ENCODE results near the gene SATB1. TPM values are rescaled to one million over a fixed set of nuclear protein-coding genes. Genes with fewer than 3 reads are reported as not detected.

SATB1 gene
- total RNA-seq, 2 donors from 2014 or later, result 36.1 to 50.8 TPM

DNA sequence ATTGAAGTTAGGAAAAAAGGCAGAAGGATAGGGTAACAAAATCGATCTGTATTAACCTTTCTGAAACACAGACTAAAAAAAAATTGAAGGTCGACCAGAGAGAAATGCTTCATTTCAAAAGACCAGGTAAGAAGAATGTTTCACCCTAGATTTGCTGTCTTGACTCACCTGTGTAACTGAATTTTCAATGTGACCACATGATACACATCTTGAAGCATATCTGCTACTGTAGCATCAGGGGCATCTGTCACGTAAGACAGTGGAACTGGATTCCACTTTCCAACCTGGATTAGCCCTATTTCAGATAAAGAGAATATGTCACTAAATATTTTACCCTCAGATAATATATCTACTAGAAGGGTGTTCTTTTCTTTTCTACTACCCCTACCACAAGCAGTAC, 9.3 kb downstream of the SATB1 start:
- DNase-seq (no peak), ATAC-seq (no peak)
- no peaks in the 10 kb centered on the region for H3K27me3 ChIP-seq
- intact Hi-C loops (cut with DNase I), result no loop called here
- H3K4me3 ChIP-seq, result no peak overlapping the region
- H3K4me1 ChIP-seq, result no peaks in the 10 kb centered on the region
- TF ChIP-seq, protein P1, sequence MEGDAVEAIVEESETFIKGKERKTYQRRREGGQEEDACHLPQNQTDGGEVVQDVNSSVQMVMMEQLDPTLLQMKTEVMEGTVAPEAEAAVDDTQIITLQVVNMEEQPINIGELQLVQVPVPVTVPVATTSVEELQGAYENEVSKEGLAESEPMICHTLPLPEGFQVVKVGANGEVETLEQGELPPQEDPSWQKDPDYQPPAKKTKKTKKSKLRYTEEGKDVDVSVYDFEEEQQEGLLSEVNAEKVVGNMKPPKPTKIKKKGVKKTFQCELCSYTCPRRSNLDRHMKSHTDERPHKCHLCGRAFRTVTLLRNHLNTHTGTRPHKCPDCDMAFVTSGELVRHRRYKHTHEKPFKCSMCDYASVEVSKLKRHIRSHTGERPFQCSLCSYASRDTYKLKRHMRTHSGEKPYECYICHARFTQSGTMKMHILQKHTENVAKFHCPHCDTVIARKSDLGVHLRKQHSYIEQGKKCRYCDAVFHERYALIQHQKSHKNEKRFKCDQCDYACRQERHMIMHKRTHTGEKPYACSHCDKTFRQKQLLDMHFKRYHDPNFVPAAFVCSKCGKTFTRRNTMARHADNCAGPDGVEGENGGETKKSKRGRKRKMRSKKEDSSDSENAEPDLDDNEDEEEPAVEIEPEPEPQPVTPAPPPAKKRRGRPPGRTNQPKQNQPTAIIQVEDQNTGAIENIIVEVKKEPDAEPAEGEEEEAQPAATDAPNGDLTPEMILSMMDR (IDR thresholded peaks at IDR 0.05), result no peak
- TF ChIP-seq POLR2A (IDR thresholded peaks at IDR 0.05), result no peak
- H3K36me3 ChIP-seq (replicated peaks in 1 of 2; ENCODE audit: insufficient read depth in 1 of 2, low read depth in 2 of 2), result peaks cover 0 to 10% of the 10 kb centered on the region in 2 donors
- WGBS, 2 donors, result 81 to 93% methylated on average over 3 of the region's 3 CpGs
- H3K27ac ChIP-seq, result no peak overlapping the region
- no peaks in the 10 kb centered on the region for H3K9me3 ChIP-seq

DNA sequence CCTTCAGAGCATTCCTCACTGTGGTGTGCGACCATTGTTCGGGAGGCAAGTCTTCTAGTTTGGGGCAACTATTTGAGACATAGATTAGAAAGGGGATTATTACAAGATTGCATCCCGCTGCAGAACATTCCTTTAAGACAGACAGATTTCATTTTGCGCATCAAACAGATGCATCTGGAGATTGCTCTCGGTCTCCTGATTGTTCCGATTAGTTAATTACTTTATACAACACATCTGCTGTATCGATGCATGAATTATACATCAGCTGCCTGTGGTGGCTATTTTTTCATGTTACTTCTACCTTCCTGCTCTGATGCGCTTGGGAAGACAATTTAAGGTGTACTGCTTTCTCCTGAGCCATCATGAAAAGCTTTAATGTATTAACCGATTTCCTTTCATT, 10.0 kb downstream of the SATB1 start:
- no peak for ATAC-seq
- 96 to 97% methylated on average over 9 of the region's 9 CpGs for WGBS, 2 donors
- Histone ChIP-seq H3K27ac (no peak overlapping the region), H3K4me3 (no peak overlapping the region), H3K36me3 (replicated peaks in 1 of 2; ENCODE audit: insufficient read depth in 1 of 2, low read depth in 2 of 2) (peaks cover 0 to 12% of the 10 kb centered on the region in 2 donors), H3K4me1 (no peaks in the 10 kb centered on the region), H3K27me3 (no peaks in the 10 kb centered on the region), H3K9me3 (no peaks in the 10 kb centered on the region)
- DNase-seq, result no peak
- intact Hi-C loops (cut with DNase I), result no loop called here
- TF ChIP-seq POLR2A (IDR thresholded peaks at IDR 0.05), result no peak
- TF ChIP-seq, protein P1 (IDR thresholded peaks at IDR 0.05), result no peak

DNA sequence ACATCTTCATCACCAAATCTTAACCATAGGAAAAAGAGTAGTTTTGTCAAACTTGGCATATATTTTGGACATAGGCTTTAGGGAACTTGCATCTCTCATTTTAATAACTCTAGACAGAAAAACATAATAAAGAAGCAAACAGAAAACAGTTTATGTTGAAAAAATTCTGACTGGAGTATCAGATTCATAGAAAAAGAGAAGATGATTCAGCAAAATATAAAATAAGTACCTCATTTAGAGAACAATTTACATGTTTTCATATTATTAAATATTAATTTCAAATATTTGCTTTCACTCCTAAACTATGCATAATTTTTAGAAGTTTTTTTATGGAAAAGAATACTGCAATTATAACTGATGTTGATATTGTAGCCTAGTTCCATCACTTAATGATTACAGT, 12.5 kb downstream of the SATB1 start:
- Histone ChIP-seq H3K27ac (no peak overlapping the region), H3K9me3 (no peaks in the 10 kb centered on the region), H3K4me3 (no peak overlapping the region), H3K27me3 (no peaks in the 10 kb centered on the region), H3K36me3 (replicated peaks in 1 of 2; ENCODE audit: insufficient read depth in 1 of 2, low read depth in 2 of 2) (peaks cover 0 to 12% of the 10 kb centered on the region in 2 donors), H3K4me1 (no peaks in the 10 kb centered on the region)
- ATAC-seq, result no peak
- intact Hi-C loops (cut with DNase I), result no loop called here
- no peak for DNase-seq
- no peak for TF ChIP-seq POLR2A (IDR thresholded peaks at IDR 0.05)
- TF ChIP-seq, protein P1 (IDR thresholded peaks at IDR 0.05), result no peak

DNA sequence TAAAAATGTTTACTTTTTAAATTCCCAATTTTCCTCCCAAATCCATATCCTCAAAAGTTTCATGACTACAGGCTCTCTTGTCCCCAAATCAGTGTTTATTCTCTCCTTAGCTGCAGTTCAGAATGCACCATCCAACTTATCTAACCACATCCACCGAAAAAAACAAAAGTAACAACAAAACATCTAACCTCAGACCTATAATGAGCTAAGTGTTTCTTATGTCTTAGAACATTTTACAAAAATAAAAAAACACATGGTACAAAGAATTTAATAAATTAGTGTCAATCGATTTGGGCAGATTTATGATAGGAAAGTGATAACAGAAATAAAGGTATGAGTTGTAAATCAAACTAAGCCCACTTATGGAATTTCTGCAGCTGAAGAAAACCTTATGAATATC, 13.6 kb downstream of the SATB1 start:
- DNase-seq (no peak), ATAC-seq (no peak)
- intact Hi-C loops (cut with DNase I), result no loop called here
- TF ChIP-seq POLR2A (IDR thresholded peaks at IDR 0.05), result no peak
- Histone ChIP-seq H3K9me3 (no peaks in the 10 kb centered on the region), H3K4me1 (no peaks in the 10 kb centered on the region), H3K27me3 (no peaks in the 10 kb centered on the region), H3K27ac (no peak overlapping the region), H3K36me3 (replicated peaks in 1 of 2; ENCODE audit: insufficient read depth in 1 of 2, low read depth in 2 of 2) (peaks cover 0 to 12% of the 10 kb centered on the region in 2 donors), H3K4me3 (no peak overlapping the region)
- 64 to 79% methylated on average over 2 of the region's 2 CpGs for WGBS, 2 donors

DNA sequence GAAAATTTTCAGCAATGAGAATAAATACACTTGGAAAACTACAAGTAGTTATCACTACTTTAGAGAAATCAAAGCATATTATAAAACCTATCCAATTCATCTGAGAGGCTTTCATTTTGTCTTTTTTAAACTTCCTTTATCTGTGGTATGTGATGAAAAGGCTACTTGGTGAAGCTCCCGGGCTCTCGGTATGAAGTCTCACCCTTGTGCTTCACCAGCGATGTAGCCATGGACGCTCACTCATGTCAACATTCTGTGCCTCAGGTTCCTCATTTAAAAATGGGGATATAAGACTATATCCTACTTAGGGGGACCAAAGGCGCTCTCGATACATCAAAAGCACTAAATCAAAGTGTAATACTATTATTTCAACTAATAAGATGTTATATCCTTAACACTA, 14.9 kb downstream of the SATB1 start:
- no peak for TF ChIP-seq POLR2A (IDR thresholded peaks at IDR 0.05)
- TF ChIP-seq, protein P1 (IDR thresholded peaks at IDR 0.05), result no peak
- H3K27me3 ChIP-seq, result no peaks in the 10 kb centered on the region
- WGBS, 2 donors, result 79 to 96% methylated on average over 6 of the region's 6 CpGs
- no peaks in the 10 kb centered on the region for H3K9me3 ChIP-seq
- DNase-seq, result no peak
- H3K27ac ChIP-seq, result no peak overlapping the region
- no peak for ATAC-seq
- H3K4me1 ChIP-seq, result no peaks in the 10 kb centered on the region
- intact Hi-C loops (cut with DNase I), result no loop called here
- peaks cover 0 to 6% of the 10 kb centered on the region in 2 donors for H3K36me3 ChIP-seq (replicated peaks in 1 of 2; ENCODE audit: insufficient read depth in 1 of 2, low read depth in 2 of 2)
- no peak overlapping the region for H3K4me3 ChIP-seq

All from body of pancreas (tissue), 4 donors.